ENCODE data around the gene CDH13.

CDH13 gene

DNA sequence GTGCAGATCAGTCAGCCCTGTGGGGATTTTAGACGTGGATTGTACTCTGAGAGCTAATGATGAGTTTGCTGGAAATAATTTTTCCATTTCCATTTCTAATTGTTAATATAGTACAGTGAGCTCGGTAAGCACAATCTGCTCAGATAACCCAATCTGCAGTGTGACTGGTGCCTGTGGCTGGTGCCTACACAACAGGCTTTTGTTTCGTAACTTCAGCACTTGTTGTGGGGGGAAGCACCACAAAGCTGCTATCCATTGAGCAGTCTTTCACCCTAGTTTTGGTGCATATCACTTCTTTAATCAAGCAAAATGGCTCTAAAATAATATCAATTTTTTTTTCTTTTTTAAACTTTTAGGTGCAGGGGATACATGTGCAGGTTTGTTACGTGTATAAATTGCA, 646.1 kb downstream of the CDH13 start:
- no peak overlapping the region for H3K14ac ChIP-seq (ENCODE audit: low read length in 2 of 2)
- H3K4ac ChIP-seq (ENCODE audit: low read depth in 1 of 2, low read length in 2 of 2): no peak overlapping the region
- H2BK120ac ChIP-seq (ENCODE audit: low read depth, low read length): no peak overlapping the region
- H2AFZ ChIP-seq (ENCODE audit: low read depth, low read length): no peak overlapping the region
- no peak overlapping the region for H3K9ac ChIP-seq (ENCODE audit: low read length)
- no peak overlapping the region for H3K4me2 ChIP-seq (ENCODE audit: low read length, poor library complexity, severe bottlenecking)
- H4K91ac ChIP-seq (ENCODE audit: low read length): no peak overlapping the region
- H3K4me3 ChIP-seq (ENCODE audit: insufficient read depth in 1 of 2, low read depth in 1 of 2, low read length in 2 of 2): no peak overlapping the region
- H3K27ac ChIP-seq (ENCODE audit: low read length, poor library complexity, severe bottlenecking): no peak overlapping the region
- no peaks in the 10 kb centered on the region for H3K36me3 ChIP-seq (ENCODE audit: control insufficient read depth in 1 of 2, insufficient read depth in 2 of 2, low read depth in 1 of 2, low read length in 2 of 2)
- H3K18ac ChIP-seq (ENCODE audit: low read depth in 1 of 2, low read length in 2 of 2): no peak overlapping the region
- no peaks in the 10 kb centered on the region for H3K27me3 ChIP-seq (ENCODE audit: control insufficient read depth in 1 of 2, insufficient read depth in 1 of 2, low read length in 2 of 2)
- no peak overlapping the region for H2BK15ac ChIP-seq (ENCODE audit: low read depth, poor library complexity, severe bottlenecking)
- no peak overlapping the region for H2BK12ac ChIP-seq (ENCODE audit: low read length in 2 of 2)
- H2BK5ac ChIP-seq (ENCODE audit: low read depth, low read length, poor library complexity, severe bottlenecking): no peak overlapping the region
- H3K4me1 ChIP-seq (ENCODE audit: control insufficient read depth, insufficient read depth, low read depth, low read length): no peaks in the 10 kb centered on the region
- no peaks in the 10 kb centered on the region for H3K79me1 ChIP-seq (replicated peaks; ENCODE audit: low read length, poor library complexity, severe bottlenecking)
- no peaks in the 10 kb centered on the region for H3K9me3 ChIP-seq (ENCODE audit: control insufficient read depth, low read length)
- H4K8ac ChIP-seq (ENCODE audit: low read length): no peak overlapping the region
- no peak for DNase-seq
- no peak overlapping the region for H2AK5ac ChIP-seq (ENCODE audit: low read length, severe bottlenecking)
- H3K23ac ChIP-seq (ENCODE audit: low read length in 2 of 2): no peak overlapping the region
- 97% methylated on average over 3 of the region's 4 CpGs for WGBS

DNA sequence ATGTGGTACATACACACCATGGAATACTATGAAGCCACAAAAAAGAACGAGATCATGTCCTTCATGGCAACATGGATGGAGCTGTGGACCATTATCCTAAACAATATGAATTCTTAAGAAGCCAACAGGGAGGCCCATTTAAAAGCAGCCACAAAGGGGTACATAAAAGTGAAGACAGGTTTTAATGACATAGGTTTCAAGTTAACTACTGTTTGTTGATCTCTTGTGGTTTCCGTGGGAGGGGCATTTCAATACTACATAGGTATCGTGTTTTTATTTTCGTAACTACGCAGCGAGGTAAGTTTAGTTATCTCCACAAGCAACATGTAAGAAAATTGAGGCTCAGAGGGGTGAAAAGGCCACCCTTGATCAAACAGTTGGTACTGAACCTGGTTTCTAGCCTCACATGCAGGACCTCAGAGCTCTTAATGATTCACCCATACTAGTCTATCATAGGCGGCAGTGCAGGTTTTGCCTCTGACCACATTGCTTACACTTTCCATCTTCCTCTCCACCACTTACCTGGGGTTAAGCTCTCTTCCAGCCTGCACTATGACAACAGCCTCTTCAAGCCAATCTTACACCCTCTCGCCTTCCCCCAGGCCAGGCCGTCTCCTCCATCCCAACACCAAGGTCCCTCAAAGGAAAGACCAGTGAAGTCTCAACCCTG, 646.9 kb downstream of the CDH13 start:
- no peak overlapping the region for H2BK5ac ChIP-seq (ENCODE audit: low read depth, low read length, poor library complexity, severe bottlenecking)
- no peak overlapping the region for H3K4me3 ChIP-seq (ENCODE audit: insufficient read depth in 1 of 2, low read depth in 1 of 2, low read length in 2 of 2)
- no peak overlapping the region for H4K91ac ChIP-seq (ENCODE audit: low read length)
- H3K27ac ChIP-seq (ENCODE audit: low read length, poor library complexity, severe bottlenecking): no peak overlapping the region
- no peak overlapping the region for H2BK120ac ChIP-seq (ENCODE audit: low read depth, low read length)
- H2BK12ac ChIP-seq (ENCODE audit: low read length in 2 of 2): no peak overlapping the region
- H3K27me3 ChIP-seq (ENCODE audit: control insufficient read depth in 1 of 2, insufficient read depth in 1 of 2, low read length in 2 of 2): no peaks in the 10 kb centered on the region
- no peak overlapping the region for H3K23ac ChIP-seq (ENCODE audit: low read length in 2 of 2)
- H2AFZ ChIP-seq (ENCODE audit: low read depth, low read length): no peak overlapping the region
- no peak overlapping the region for H2AK5ac ChIP-seq (ENCODE audit: low read length, severe bottlenecking)
- H3K18ac ChIP-seq (ENCODE audit: low read depth in 1 of 2, low read length in 2 of 2): no peak overlapping the region
- 96% methylated on average over 7 of the region's 9 CpGs for WGBS
- H3K79me1 ChIP-seq (replicated peaks; ENCODE audit: low read length, poor library complexity, severe bottlenecking): no peaks in the 10 kb centered on the region
- H3K36me3 ChIP-seq (ENCODE audit: control insufficient read depth in 1 of 2, insufficient read depth in 2 of 2, low read depth in 1 of 2, low read length in 2 of 2): no peaks in the 10 kb centered on the region
- H3K9me3 ChIP-seq (ENCODE audit: control insufficient read depth, low read length): no peaks in the 10 kb centered on the region
- H3K4me2 ChIP-seq (ENCODE audit: low read length, poor library complexity, severe bottlenecking): no peak overlapping the region
- no peak overlapping the region for H2BK15ac ChIP-seq (ENCODE audit: low read depth, poor library complexity, severe bottlenecking)
- no peak for DNase-seq
- H3K14ac ChIP-seq (ENCODE audit: low read length in 2 of 2): no peak overlapping the region
- no peak overlapping the region for H4K8ac ChIP-seq (ENCODE audit: low read length)
- no peak overlapping the region for H3K9ac ChIP-seq (ENCODE audit: low read length)
- H3K4me1 ChIP-seq (ENCODE audit: control insufficient read depth, insufficient read depth, low read depth, low read length): no peaks in the 10 kb centered on the region
- no peak overlapping the region for H3K4ac ChIP-seq (ENCODE audit: low read depth in 1 of 2, low read length in 2 of 2)

- no peak overlapping the region for H2BK12ac ChIP-seq (ENCODE audit: low read length in 2 of 2)
- no peak overlapping the region for H2AFZ ChIP-seq (ENCODE audit: low read depth, low read length)
- no peak overlapping the region for H3K9ac ChIP-seq (ENCODE audit: low read length)
- 97% methylated on average over 6 of the region's 9 CpGs for WGBS
- no peak overlapping the region for H2BK5ac ChIP-seq (ENCODE audit: low read depth, low read length, poor library complexity, severe bottlenecking)
- H4K8ac ChIP-seq (ENCODE audit: low read length): no peak overlapping the region
- DNase-seq: no peak
- no peak overlapping the region for H3K4me2 ChIP-seq (ENCODE audit: low read length, poor library complexity, severe bottlenecking)
- H3K14ac ChIP-seq (ENCODE audit: low read length in 2 of 2): no peak overlapping the region
- no peak overlapping the region for H3K27ac ChIP-seq (ENCODE audit: low read length, poor library complexity, severe bottlenecking)
- H3K9me3 ChIP-seq (ENCODE audit: control insufficient read depth, low read length): no peaks in the 10 kb centered on the region
- no peak overlapping the region for H4K91ac ChIP-seq (ENCODE audit: low read length)
- no peaks in the 10 kb centered on the region for H3K27me3 ChIP-seq (ENCODE audit: control insufficient read depth in 1 of 2, insufficient read depth in 1 of 2, low read length in 2 of 2)
- no peaks in the 10 kb centered on the region for H3K79me1 ChIP-seq (replicated peaks; ENCODE audit: low read length, poor library complexity, severe bottlenecking)
- H3K4me1 ChIP-seq (ENCODE audit: control insufficient read depth, insufficient read depth, low read depth, low read length): no peaks in the 10 kb centered on the region
- no peak overlapping the region for H3K4me3 ChIP-seq (ENCODE audit: insufficient read depth in 1 of 2, low read depth in 1 of 2, low read length in 2 of 2)
- H2BK15ac ChIP-seq (ENCODE audit: low read depth, poor library complexity, severe bottlenecking): no peak overlapping the region
- H3K36me3 ChIP-seq (ENCODE audit: control insufficient read depth in 1 of 2, insufficient read depth in 2 of 2, low read depth in 1 of 2, low read length in 2 of 2): no peaks in the 10 kb centered on the region
- H3K23ac ChIP-seq (ENCODE audit: low read length in 2 of 2): no peak overlapping the region
- H3K18ac ChIP-seq (ENCODE audit: low read depth in 1 of 2, low read length in 2 of 2): no peak overlapping the region
- H3K4ac ChIP-seq (ENCODE audit: low read depth in 1 of 2, low read length in 2 of 2): no peak overlapping the region
- H2BK120ac ChIP-seq (ENCODE audit: low read depth, low read length): no peak overlapping the region
- H2AK5ac ChIP-seq (ENCODE audit: low read length, severe bottlenecking): no peak overlapping the region
Observed at GRCh38 chr16:83279251-83279650, 652.5 kb downstream of the CDH13 start.

GRCh38 chr16:83285921-83286320, 659.2 kb downstream of the CDH13 start:
- Histone ChIP-seq H4K91ac (ENCODE audit: low read length) (no peak overlapping the region), H3K9me3 (ENCODE audit: control insufficient read depth, low read length) (no peaks in the 10 kb centered on the region), H2BK15ac (ENCODE audit: low read depth, poor library complexity, severe bottlenecking) (no peak overlapping the region), H3K9ac (ENCODE audit: low read length) (no peak overlapping the region), H3K4me3 (ENCODE audit: insufficient read depth in 1 of 2, low read depth in 1 of 2, low read length in 2 of 2) (no peak overlapping the region), H3K27me3 (ENCODE audit: control insufficient read depth in 1 of 2, insufficient read depth in 1 of 2, low read length in 2 of 2) (no peaks in the 10 kb centered on the region), H3K36me3 (ENCODE audit: control insufficient read depth in 1 of 2, insufficient read depth in 2 of 2, low read depth in 1 of 2, low read length in 2 of 2) (no peaks in the 10 kb centered on the region), H2BK12ac (ENCODE audit: low read length in 2 of 2) (no peak overlapping the region), H3K14ac (ENCODE audit: low read length in 2 of 2) (no peak overlapping the region), H3K27ac (ENCODE audit: low read length, poor library complexity, severe bottlenecking) (no peak overlapping the region), H3K23ac (ENCODE audit: low read length in 2 of 2) (no peak overlapping the region), H2BK5ac (ENCODE audit: low read depth, low read length, poor library complexity, severe bottlenecking) (no peak overlapping the region), H3K4ac (ENCODE audit: low read depth in 1 of 2, low read length in 2 of 2) (no peak overlapping the region), H3K18ac (ENCODE audit: low read depth in 1 of 2, low read length in 2 of 2) (no peak overlapping the region), H3K79me1 (replicated peaks; ENCODE audit: low read length, poor library complexity, severe bottlenecking) (no peaks in the 10 kb centered on the region), H2BK120ac (ENCODE audit: low read depth, low read length) (no peak overlapping the region), H2AFZ (ENCODE audit: low read depth, low read length) (no peak overlapping the region), H2AK5ac (ENCODE audit: low read length, severe bottlenecking) (no peak overlapping the region), H3K4me1 (ENCODE audit: control insufficient read depth, insufficient read depth, low read depth, low read length) (no peaks in the 10 kb centered on the region), H4K8ac (ENCODE audit: low read length) (no peak overlapping the region), H3K4me2 (ENCODE audit: low read length, poor library complexity, severe bottlenecking) (no peak overlapping the region)
- DNase-seq: no peak
- 87% methylated on average over 5 of the region's 6 CpGs for WGBS
